RPMI8226 (cell line): ENCODE results near the gene RALGAPA2.
A peak's percentile ranks its signal among the peaks of the same experiment; 100 is the strongest.
"Not testable (repeated sequence)": the region's sequence is repeated elsewhere in the genome, so short reads cannot be mapped to it uniquely, and the experiment has no call there.

Source experiments
- DNase-seq: peaks from one replicate; pipeline ENCODE4 v3.0.0-alpha.2; 2015

RALGAPA2 gene

DNA sequence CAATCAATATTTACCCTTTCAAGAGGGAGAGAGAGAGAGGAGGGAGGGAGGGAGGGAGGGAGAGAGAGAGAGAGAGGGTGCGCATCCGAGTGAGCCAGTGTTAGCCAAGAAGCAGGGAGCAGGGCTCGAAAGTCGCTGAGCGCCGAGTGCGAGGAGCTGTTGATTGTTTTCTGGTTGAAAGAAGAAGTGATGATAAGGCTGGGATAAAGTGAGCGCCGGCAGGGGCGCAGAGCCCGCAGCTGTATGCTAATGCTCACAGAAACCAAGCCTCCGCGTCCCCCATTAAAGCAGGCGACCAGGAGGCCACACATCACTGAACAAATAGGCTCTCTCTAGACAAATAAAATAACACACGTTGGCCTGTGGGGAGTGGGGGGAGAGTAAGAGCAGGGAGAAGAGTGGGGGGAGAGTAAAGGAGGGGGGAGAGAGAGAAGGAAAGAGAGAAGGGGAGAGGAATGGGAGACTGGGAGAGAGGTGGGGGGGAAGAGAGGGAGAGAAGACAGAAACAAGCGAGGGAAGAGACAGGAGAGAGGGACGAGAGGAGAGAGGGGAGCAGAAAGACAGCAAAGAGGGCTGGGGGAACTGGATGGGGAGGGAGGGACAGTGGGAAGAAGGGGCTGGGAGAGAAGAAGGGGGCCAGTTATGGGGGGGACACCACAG lies 349.5 kb downstream of the RALGAPA2 start:
- peak; percentile 30 for DNase-seq

DNA sequence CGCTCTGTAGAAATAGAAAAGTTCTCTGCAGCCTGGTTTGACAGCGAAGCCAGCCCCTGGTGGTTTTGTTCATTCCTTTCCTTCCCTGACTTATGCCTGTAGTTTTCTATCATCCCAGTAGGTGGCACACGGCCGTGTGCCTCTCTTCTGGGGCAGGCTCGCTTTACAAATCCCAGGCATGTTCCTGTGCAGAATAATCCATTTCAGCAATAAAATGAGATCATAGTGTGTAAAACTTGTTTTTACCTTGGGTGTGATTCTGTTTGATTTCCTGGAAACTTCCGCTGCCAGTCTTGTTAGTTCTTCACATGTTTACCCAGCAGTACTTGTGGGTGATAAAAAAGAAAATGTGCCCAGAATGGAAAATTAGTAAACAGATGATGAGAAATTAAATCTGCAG lies 352.0 kb downstream of the RALGAPA2 start:
- DNase-seq: peak; percentile 70

DNA sequence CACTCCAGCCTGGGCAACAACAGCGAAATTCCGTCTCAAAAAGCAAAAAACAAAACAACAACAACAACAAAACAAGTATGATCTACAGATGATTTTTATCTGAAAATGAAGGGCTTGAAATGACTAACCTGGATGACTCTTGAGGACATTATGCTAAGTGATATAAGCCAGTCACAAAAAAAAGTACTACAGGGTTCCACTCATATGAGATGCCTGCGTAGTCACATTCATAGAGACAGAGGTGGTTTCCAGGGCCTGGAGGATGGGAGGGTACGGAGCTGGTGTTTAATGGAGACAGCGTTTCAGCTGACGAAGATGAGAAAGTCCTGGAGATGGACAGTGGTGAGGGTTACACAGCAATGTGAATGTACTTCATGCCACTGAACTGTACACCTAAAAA lies 352.8 kb downstream of the RALGAPA2 start:
- no peak for DNase-seq

DNA sequence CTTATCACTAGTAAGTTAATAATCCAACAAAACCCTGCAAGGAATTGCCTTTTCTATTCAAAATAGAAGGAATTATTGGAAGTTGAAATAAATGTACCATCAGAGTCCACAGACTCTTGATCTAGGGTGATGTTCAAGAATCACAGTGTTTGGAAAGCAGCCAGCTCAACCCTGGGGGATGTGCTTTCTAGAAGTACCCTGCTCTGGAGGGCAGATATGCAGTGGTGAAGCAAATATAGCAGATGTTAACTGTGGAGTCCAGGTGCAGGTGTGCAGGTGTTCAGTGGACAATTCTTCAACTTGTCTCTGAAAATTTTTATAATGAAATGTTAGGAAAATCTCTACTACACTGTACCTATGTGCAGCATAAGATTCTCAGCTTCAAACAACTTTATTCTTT lies 353.6 kb downstream of the RALGAPA2 start:
- peak; percentile 75 for DNase-seq

DNA sequence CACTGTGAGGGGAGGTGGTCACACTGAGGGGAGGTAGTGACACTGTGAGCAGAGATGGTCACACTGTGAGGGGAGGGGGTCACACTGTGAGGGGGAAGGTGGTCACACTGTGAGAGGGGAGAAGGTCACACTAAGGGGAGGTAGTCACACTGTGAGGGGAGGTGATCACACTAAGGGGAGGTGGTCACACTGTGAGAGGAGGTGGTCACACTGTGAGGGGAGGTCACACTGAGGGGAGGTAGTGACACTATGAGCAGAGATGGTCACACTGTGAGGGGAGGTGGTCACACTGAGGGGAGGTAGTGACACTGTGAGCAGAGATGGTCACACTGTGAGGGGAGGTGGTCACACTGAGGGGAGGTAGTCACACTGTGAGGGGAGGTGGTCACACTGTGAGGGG lies 356.9 kb downstream of the RALGAPA2 start:
- DNase-seq: not testable (repeated sequence)

DNA sequence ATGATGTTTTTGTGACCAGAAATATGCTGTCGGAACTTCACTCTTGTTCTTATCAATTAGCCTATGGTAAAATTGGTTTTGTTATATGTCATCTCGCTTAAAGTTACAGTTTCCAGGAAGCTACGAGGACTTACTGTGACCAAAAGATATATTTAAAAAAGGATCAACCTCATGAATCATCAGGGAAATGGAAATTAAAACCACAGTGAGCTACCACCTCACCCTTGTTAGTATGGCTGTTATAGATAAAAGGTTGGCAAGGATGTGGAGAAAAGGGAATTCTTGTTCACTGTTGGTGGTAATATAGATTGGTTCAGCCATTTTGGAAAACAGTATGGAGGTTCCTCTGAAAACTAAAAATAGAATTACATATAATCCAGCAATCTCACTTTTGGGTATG lies 358.9 kb downstream of the RALGAPA2 start:
- DNase-seq: no peak

DNA sequence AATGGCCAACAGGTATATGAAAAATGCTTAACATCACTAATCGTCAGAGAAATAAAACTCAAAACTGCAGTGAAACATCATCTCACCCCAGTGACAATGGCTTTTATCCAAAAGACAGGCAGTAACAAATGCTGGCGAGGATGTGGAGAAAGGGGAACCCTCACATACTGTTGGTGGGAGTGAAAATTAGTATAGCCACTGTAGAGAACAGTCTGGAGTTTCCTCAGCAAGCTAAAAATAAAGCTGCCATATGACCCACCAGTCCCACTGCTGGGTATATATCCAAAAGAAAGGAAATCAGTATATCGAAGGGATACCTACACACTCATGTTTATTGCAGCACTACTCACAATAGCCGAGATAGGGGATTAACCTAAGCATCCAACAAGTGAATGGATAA lies 368.0 kb downstream of the RALGAPA2 start:
- DNase-seq: no peak

DNA sequence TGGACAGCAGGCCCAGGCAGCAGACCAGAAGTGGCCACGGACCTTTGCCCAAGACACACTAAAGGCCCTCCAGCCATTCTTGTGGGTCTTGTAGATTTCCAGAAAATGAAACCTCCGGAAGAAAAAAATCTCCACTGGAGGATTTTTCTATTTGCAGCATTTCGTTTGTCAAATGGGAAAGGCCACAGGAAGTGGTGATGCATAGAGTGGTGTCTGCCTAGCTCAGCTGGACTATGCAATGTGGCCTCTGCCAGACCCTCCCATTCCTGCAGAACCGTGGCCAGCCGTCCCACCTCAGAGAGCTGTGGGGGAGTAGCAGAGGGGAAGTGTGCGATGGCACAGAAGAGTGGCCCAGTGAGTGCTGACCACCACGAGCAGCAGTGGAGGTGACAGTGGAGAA lies 368.5 kb downstream of the RALGAPA2 start:
- no peak for DNase-seq
